OCI-LY3 (cell line): ENCODE results near the gene GGN.

Source experiments
- EZH2phosphoT487 ChIP-seq: fragments of 200-600 bp; shearing (Covaris generic); IDR thresholded peaks from 2 replicates; pipeline ENCODE4 v1.6.1; 2018; ENCODE audit warnings: antibody characterized with exemption, mixed run types, low read depth
- TF ChIP-seq, protein P1 (sequence below): fragments of 200-600, 300-600 bp; sonication (generic); IDR thresholded peaks from 2 replicates; pipeline ENCODE4 v1.5.1; 2014; ENCODE audit warnings: antibody characterized with exemption, low read length, low read depth

DNA sequence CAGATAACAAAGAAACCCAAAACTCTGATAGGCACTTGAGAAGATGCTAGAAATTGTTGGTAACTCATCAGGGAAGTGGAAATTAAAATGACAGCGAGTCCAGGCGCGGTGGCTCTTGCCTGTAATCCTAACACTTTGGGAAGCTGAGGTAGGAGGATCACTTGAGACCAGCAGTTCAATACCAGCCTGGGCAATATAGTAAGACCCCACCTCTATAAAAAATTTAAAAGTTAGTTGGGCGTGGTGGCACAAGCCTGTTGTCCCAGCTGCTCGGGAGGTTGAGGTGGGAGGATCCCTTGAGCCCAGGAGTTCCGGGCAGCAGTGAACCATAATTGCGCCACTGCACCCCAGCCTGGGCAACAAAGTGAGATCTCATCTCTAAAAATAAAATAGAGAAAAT, 43.1 kb upstream of the GGN start:
- TF ChIP-seq, protein P1, sequence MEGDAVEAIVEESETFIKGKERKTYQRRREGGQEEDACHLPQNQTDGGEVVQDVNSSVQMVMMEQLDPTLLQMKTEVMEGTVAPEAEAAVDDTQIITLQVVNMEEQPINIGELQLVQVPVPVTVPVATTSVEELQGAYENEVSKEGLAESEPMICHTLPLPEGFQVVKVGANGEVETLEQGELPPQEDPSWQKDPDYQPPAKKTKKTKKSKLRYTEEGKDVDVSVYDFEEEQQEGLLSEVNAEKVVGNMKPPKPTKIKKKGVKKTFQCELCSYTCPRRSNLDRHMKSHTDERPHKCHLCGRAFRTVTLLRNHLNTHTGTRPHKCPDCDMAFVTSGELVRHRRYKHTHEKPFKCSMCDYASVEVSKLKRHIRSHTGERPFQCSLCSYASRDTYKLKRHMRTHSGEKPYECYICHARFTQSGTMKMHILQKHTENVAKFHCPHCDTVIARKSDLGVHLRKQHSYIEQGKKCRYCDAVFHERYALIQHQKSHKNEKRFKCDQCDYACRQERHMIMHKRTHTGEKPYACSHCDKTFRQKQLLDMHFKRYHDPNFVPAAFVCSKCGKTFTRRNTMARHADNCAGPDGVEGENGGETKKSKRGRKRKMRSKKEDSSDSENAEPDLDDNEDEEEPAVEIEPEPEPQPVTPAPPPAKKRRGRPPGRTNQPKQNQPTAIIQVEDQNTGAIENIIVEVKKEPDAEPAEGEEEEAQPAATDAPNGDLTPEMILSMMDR = no peak
- no peak for TF ChIP-seq EZH2phosphoT487
